ENCODE measurements around the gene BEST1. TPM values are rescaled to one million over a fixed set of nuclear protein-coding genes. Genes with fewer than 3 reads are reported as not detected.

BEST1 gene
- total RNA-seq, 1 experiment from 2014 or later, result 0.22 TPM

GRCh38 chr11:61956191-61957020 lies 6.3 kb downstream of the BEST1 start:
- ATAC-seq (no peak), DNase-seq (no peak)
- CTCF ChIA-PET, result no interaction called here
- H2AFZ ChIP-seq (ENCODE audit: low read length), result no peak overlapping the region
- H3K9ac ChIP-seq (ENCODE audit: low read length), result no peak overlapping the region
- no peaks in the 10 kb centered on the region for H3K9me2 ChIP-seq (replicated peaks; ENCODE audit: low read length)
- no peaks in the 10 kb centered on the region for H3K79me2 ChIP-seq (ENCODE audit: low read length)
- no peaks in the 10 kb centered on the region for H3K36me3 ChIP-seq (ENCODE audit: low read depth, low read length)
- intact Hi-C loops (cut with micrococcal nuclease), result no loop called here
- no peaks in the 10 kb centered on the region for H4K20me1 ChIP-seq (ENCODE audit: low read length)
- no peaks in the 10 kb centered on the region for H3K9me3 ChIP-seq (ENCODE audit: low read length)
- POLR2A ChIA-PET (ENCODE audit: unreplicated experiment), result no interaction called here
- no peak overlapping the region for H3K4me2 ChIP-seq (ENCODE audit: low read length)
- no peak for TF ChIP-seq EZH2phosphoT487 (IDR thresholded peaks at IDR 0.05; ENCODE audit: borderline replicate concordance, low read length)
- no peak for TF ChIP-seq CTCF (conservative IDR thresholded peaks at IDR 0.05; ENCODE audit: low read depth, low read length)
- no peak for TF ChIP-seq EZH2 (IDR thresholded peaks at IDR 0.05; ENCODE audit: low read length, unreplicated experiment)
- no TSS peak for BruUV-seq (replicated peaks)
- no peaks in the 10 kb centered on the region for H3K27me3 ChIP-seq (ENCODE audit: low read length)
- H3K27ac ChIP-seq (ENCODE audit: low read length), result no peak overlapping the region
- peaks cover 8% of the 10 kb centered on the region for H3K4me1 ChIP-seq (ENCODE audit: insufficient read depth, low read length)
- no peak overlapping the region for H3K4me3 ChIP-seq (ENCODE audit: low read length)
- no peaks in the 10 kb centered on the region for H3F3A ChIP-seq (ENCODE audit: low read length, unreplicated experiment)

GRCh38 chr11:61957021-61957770 lies 7.0 kb downstream of the BEST1 start:
- H3K4me3 ChIP-seq (ENCODE audit: low read length), result no peak overlapping the region
- no peaks in the 10 kb centered on the region for H3K9me2 ChIP-seq (replicated peaks; ENCODE audit: low read length)
- no peak overlapping the region for H2AFZ ChIP-seq (ENCODE audit: low read length)
- H3K79me2 ChIP-seq (ENCODE audit: low read length), result no peaks in the 10 kb centered on the region
- H3K4me1 ChIP-seq (ENCODE audit: insufficient read depth, low read length), result peaks cover 8% of the 10 kb centered on the region
- H3K9ac ChIP-seq (ENCODE audit: low read length), result no peak overlapping the region
- no peak overlapping the region for H3K4me2 ChIP-seq (ENCODE audit: low read length)
- CTCF ChIA-PET, result no interaction called here
- POLR2A ChIA-PET (ENCODE audit: unreplicated experiment), result no interaction called here
- ATAC-seq (no peak), DNase-seq (no peak)
- no peaks in the 10 kb centered on the region for H4K20me1 ChIP-seq (ENCODE audit: low read length)
- no peaks in the 10 kb centered on the region for H3F3A ChIP-seq (ENCODE audit: low read length, unreplicated experiment)
- no TSS peak for BruUV-seq (replicated peaks)
- H3K27ac ChIP-seq (ENCODE audit: low read length), result no peak overlapping the region
- H3K9me3 ChIP-seq (ENCODE audit: low read length), result no peaks in the 10 kb centered on the region
- no peak for TF ChIP-seq EZH2phosphoT487 (IDR thresholded peaks at IDR 0.05; ENCODE audit: borderline replicate concordance, low read length)
- TF ChIP-seq CTCF (conservative IDR thresholded peaks at IDR 0.05; ENCODE audit: low read depth, low read length), result no peak
- TF ChIP-seq EZH2 (IDR thresholded peaks at IDR 0.05; ENCODE audit: low read length, unreplicated experiment), result no peak
- no peaks in the 10 kb centered on the region for H3K27me3 ChIP-seq (ENCODE audit: low read length)
- no peaks in the 10 kb centered on the region for H3K36me3 ChIP-seq (ENCODE audit: low read depth, low read length)
- intact Hi-C loops (cut with micrococcal nuclease), result no loop called here

Data from PC-3 (cell line).